Suprapubic skin (tissue), 4 donors: ENCODE data around the gene NDUFA13. TPM values are rescaled to one million over a fixed set of nuclear protein-coding genes. Genes with fewer than 3 reads are reported as not detected.

Experiments used
- DNase-seq, 2 donors: peaks; one replicate each; pipeline ENCODE4 v3.0.0-alpha.2; 2019; ENCODE audit warnings: low spot score in 2 of 2
- H3K27ac ChIP-seq: fragments of 200-600 bp; sonication (generic); one replicate; pipeline ENCODE4 v1.5.1; 2019
- H3K27me3 ChIP-seq: fragments of 200-600 bp; sonication (generic); one replicate; pipeline ENCODE4 v1.5.1; 2019
- H3K36me3 ChIP-seq: fragments of 200-600 bp; sonication (generic); one replicate; pipeline ENCODE4 v1.5.1; 2019
- H3K4me1 ChIP-seq: fragments of 200-600 bp; sonication (generic); one replicate; pipeline ENCODE4 v1.5.1; 2019
- H3K4me3 ChIP-seq: fragments of 200-600 bp; sonication (generic); one replicate; pipeline ENCODE4 v1.5.1; 2019; ENCODE audit warnings: mild to moderate bottlenecking
- H3K9me3 ChIP-seq: fragments of 200-600 bp; sonication (generic); one replicate; pipeline ENCODE4 v1.5.1; 2019
- CTCF ChIP-seq, 2 donors: fragments of 200-600 bp in 1 of 2; fragments of 450-650 bp in 1 of 2; sonication (generic) in 1 of 2; IDR thresholded peaks; one replicate each; pipeline ENCODE4 v1.5.1; 2016 to 2019; ENCODE audit warnings: antibody characterized with exemption in 2 of 2, mild to moderate bottlenecking in 1 of 2, moderate library complexity in 1 of 2
- EP300 ChIP-seq: sonication (generic); formaldehyde crosslinking; IDR thresholded peaks from one replicate; pipeline ENCODE4 v1.6.1; 2017; ENCODE audit warnings: antibody characterized with exemption
- POLR2A ChIP-seq, 2 donors: fragments of 450-650 bp; IDR thresholded peaks; one replicate each; pipeline ENCODE4 v1.6.1; 2017; ENCODE audit warnings: antibody characterized with exemption in 2 of 2, mild to moderate bottlenecking in 2 of 2, moderate library complexity in 2 of 2
- POLR2AphosphoS5 ChIP-seq, 3 donors: sonication (generic); formaldehyde crosslinking; IDR thresholded peaks; one replicate each; pipeline ENCODE4 v1.6.1; 2017; ENCODE audit warnings: antibody characterized with exemption in 3 of 3
- WGBS: methylation state at CpG from one replicate; pipeline ENCODE4 v1.1.5; 2018; 5-methylcytosine and 5-hydroxymethylcytosine counted together
- total RNA-seq, 4 donors: library from RNA; depleted of rRNA; stranded (reverse); fragments of >200 nt; gene quantifications; one replicate each; pipeline ENCODE4 v1.1.0, GENCODE V29; 2016

NDUFA13 gene
- total RNA-seq, 4 donors from 2014 or later: 94.4 to 160 (median 109) TPM

- no peak overlapping the region for H3K27ac ChIP-seq
- no peak overlapping the region for H3K4me3 ChIP-seq
- H3K9me3 ChIP-seq: no peaks in the 10 kb centered on the region
- H3K36me3 ChIP-seq: peaks cover 54% of the 10 kb centered on the region
- peak in 1 of 2 donors; percentile 62 for DNase-seq
- TF ChIP-seq CTCF (IDR thresholded peaks at IDR 0.05) (no peak), POLR2AphosphoS5 (IDR thresholded peaks at IDR 0.05) (no peak), POLR2A (IDR thresholded peaks at IDR 0.05) (no peak), EP300 (no peak)
- no peaks in the 10 kb centered on the region for H3K27me3 ChIP-seq
- H3K4me1 ChIP-seq: peaks cover 37% of the 10 kb centered on the region
- 83% methylated on average over 12 of the region's 21 CpGs for WGBS
These were observed 23.9 kb upstream of the NDUFA13 start for GRCh38 chr19:19492026-19492610.

- Histone ChIP-seq H3K4me1 (peaks cover 18% of the 10 kb centered on the region), H3K27ac (no peak overlapping the region), H3K4me3 (no peak overlapping the region), H3K36me3 (peaks cover 73% of the 10 kb centered on the region), H3K9me3 (no peaks in the 10 kb centered on the region), H3K27me3 (no peaks in the 10 kb centered on the region)
- WGBS: 87% methylated on average over 13 of the region's 15 CpGs
- peak in 1 of 2 donors; percentile 58 for DNase-seq
- TF ChIP-seq POLR2A (IDR thresholded peaks at IDR 0.05) (no peak), POLR2AphosphoS5 (IDR thresholded peaks at IDR 0.05) (no peak), EP300 (no peak), CTCF (IDR thresholded peaks at IDR 0.05) (no peak)
These were observed 22.0 kb upstream of the NDUFA13 start for GRCh38 chr19:19493841-19494546.

GRCh38 chr19:19495614-19496603 lies 20.1 kb upstream of the NDUFA13 start:
- Histone ChIP-seq H3K4me3 (no peak overlapping the region), H3K27me3 (no peaks in the 10 kb centered on the region), H3K27ac (no peak overlapping the region), H3K36me3 (peaks cover 92% of the 10 kb centered on the region), H3K4me1 (no peaks in the 10 kb centered on the region), H3K9me3 (no peaks in the 10 kb centered on the region)
- no peak for TF ChIP-seq POLR2AphosphoS5 (IDR thresholded peaks at IDR 0.05)
- no peak for TF ChIP-seq POLR2A (IDR thresholded peaks at IDR 0.05)
- no peak for TF ChIP-seq CTCF (IDR thresholded peaks at IDR 0.05)
- no peak for TF ChIP-seq EP300
- WGBS: 88% methylated on average over 24 of the region's 30 CpGs
- DNase-seq: peak in 1 of 2 donors; percentile 50

GRCh38 chr19:19498255-19498991 lies 17.6 kb upstream of the NDUFA13 start:
- Histone ChIP-seq H3K9me3 (no peaks in the 10 kb centered on the region), H3K27ac (no peak overlapping the region), H3K4me3 (no peak overlapping the region), H3K36me3 (peaks cover 97% of the 10 kb centered on the region), H3K4me1 (no peaks in the 10 kb centered on the region), H3K27me3 (no peaks in the 10 kb centered on the region)
- DNase-seq: peak in 1 of 2 donors; percentile 56
- 89% methylated on average over 22 of the region's 33 CpGs for WGBS
- TF ChIP-seq POLR2A (IDR thresholded peaks at IDR 0.05) (no peak), POLR2AphosphoS5 (IDR thresholded peaks at IDR 0.05) (no peak), EP300 (no peak), CTCF (IDR thresholded peaks at IDR 0.05) (no peak)
